ENCODE results near the gene IFT80. TPM values are rescaled to one million over a fixed set of nuclear protein-coding genes. Genes with fewer than 3 reads are reported as not detected.
A peak's percentile ranks its signal among the peaks of the same experiment; 100 is the strongest.

The IFT80 gene
- total RNA-seq, 1 experiment from 2014 or later: 9.1 TPM

DNA sequence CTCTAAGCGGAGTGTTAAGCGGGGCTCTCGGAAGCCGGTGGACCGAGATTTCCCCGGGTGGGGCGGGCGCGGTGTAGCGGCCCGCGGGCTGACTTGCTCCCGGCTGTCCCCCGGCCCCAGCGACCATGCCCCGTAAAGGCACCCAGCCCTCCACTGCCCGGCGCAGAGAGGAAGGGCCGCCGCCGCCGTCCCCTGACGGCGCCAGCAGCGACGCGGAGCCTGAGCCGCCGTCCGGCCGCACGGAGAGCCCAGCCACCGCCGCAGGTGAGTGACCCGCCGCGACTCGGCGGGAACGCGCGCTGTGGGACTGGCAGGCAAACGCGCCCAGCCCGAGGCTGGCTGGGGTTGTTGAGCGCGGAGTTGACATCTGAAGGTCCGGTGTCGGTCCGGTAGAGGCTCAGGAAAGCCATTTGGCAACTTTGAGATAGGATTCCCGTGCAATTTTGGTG, 1.7 kb upstream of the IFT80 start:
- Histone ChIP-seq H3K9ac (ENCODE audit: low read length) (peak overlapping the region; percentile 97), H3K9me3 (ENCODE audit: low read length) (no peaks in the 10 kb centered on the region), H3K27ac (ENCODE audit: low read length) (peak overlapping the region; percentile 93), H4K20me1 (ENCODE audit: low read length) (peaks cover 56% of the 10 kb centered on the region), H3K4me2 (ENCODE audit: low read length) (peak overlapping the region; percentile 95), H3F3A (ENCODE audit: low read length, unreplicated experiment) (no peaks in the 10 kb centered on the region), H3K4me3 (ENCODE audit: low read length) (peak overlapping the region; percentile 92), H3K9me2 (replicated peaks; ENCODE audit: low read length) (no peaks in the 10 kb centered on the region), H3K4me1 (ENCODE audit: insufficient read depth, low read length) (peaks cover 24% of the 10 kb centered on the region), H3K27me3 (ENCODE audit: low read length) (no peaks in the 10 kb centered on the region), H2AFZ (ENCODE audit: low read length) (no peak overlapping the region), H3K36me3 (ENCODE audit: low read depth, low read length) (peaks cover 41% of the 10 kb centered on the region), H3K79me2 (ENCODE audit: low read length) (peaks cover 90% of the 10 kb centered on the region)
- intact Hi-C loops (cut with micrococcal nuclease): no loop called here
- no TSS peak for BruUV-seq (replicated peaks)
- ATAC-seq (no peak), DNase-seq (peak; percentile 18)
- TF ChIP-seq EZH2phosphoT487 (IDR thresholded peaks at IDR 0.05; ENCODE audit: borderline replicate concordance, low read length): no peak
- TF ChIP-seq, protein P1, sequence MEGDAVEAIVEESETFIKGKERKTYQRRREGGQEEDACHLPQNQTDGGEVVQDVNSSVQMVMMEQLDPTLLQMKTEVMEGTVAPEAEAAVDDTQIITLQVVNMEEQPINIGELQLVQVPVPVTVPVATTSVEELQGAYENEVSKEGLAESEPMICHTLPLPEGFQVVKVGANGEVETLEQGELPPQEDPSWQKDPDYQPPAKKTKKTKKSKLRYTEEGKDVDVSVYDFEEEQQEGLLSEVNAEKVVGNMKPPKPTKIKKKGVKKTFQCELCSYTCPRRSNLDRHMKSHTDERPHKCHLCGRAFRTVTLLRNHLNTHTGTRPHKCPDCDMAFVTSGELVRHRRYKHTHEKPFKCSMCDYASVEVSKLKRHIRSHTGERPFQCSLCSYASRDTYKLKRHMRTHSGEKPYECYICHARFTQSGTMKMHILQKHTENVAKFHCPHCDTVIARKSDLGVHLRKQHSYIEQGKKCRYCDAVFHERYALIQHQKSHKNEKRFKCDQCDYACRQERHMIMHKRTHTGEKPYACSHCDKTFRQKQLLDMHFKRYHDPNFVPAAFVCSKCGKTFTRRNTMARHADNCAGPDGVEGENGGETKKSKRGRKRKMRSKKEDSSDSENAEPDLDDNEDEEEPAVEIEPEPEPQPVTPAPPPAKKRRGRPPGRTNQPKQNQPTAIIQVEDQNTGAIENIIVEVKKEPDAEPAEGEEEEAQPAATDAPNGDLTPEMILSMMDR (conservative IDR thresholded peaks at IDR 0.05; ENCODE audit: low read depth, low read length): no peak
- no peak for TF ChIP-seq EZH2 (IDR thresholded peaks at IDR 0.05; ENCODE audit: low read length, unreplicated experiment)
- CTCF ChIA-PET: no interaction called here
- POLR2A ChIA-PET (ENCODE audit: unreplicated experiment): no interaction called here

DNA sequence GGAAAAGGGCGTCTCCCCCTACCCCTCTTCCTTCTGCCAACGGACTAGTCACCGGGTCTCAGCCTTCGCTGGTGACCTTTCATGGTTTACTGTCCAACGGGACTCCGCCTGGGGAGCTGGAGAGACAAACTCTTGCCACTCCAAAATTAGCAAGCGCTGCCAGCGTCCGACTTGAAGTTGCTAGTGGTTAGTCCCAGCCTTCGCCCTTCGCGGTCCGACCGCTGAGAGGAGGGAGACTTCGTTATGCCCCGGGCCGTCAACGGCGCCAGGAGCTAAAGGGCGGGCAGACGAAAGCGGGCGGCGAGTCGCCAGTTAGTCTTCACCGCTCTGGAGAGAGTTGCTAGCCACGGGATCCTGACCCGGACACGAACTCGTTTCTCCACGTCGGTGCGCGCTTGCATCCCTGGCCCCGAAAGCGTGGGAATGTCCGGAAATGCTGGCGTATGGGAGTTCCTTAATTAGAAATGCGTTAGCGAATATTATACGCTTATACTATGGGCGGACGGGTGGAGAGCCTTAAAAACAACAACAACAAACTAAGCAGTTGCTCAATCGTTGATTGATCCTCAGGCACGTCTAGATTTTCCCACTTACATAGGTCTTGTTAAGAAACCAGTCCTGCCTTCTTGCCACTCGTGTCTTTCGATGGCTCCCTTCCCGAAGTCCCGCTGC, 1.1 kb upstream of the IFT80 start:
- TF ChIP-seq EZH2 (IDR thresholded peaks at IDR 0.05; ENCODE audit: low read length, unreplicated experiment) (no peak), EZH2phosphoT487 (IDR thresholded peaks at IDR 0.05; ENCODE audit: borderline replicate concordance, low read length) (no peak)
- TF ChIP-seq, protein P1 (conservative IDR thresholded peaks at IDR 0.05; ENCODE audit: low read depth, low read length): no peak
- ChIA-PET POLR2A (ENCODE audit: unreplicated experiment) (no interaction called here), CTCF (no interaction called here)
- Histone ChIP-seq H3K4me1 (ENCODE audit: insufficient read depth, low read length) (peaks cover 30% of the 10 kb centered on the region), H3K27me3 (ENCODE audit: low read length) (no peaks in the 10 kb centered on the region), H2AFZ (ENCODE audit: low read length) (peak overlapping the region; percentile 93), H3K9ac (ENCODE audit: low read length) (peak overlapping the region; percentile 97), H3F3A (ENCODE audit: low read length, unreplicated experiment) (no peaks in the 10 kb centered on the region), H3K4me3 (ENCODE audit: low read length) (peak overlapping the region; percentile 92), H4K20me1 (ENCODE audit: low read length) (peaks cover 52% of the 10 kb centered on the region), H3K4me2 (ENCODE audit: low read length) (peak overlapping the region; percentile 95), H3K27ac (ENCODE audit: low read length) (peak overlapping the region; percentile 93), H3K79me2 (ENCODE audit: low read length) (peaks cover 84% of the 10 kb centered on the region), H3K9me2 (replicated peaks; ENCODE audit: low read length) (no peaks in the 10 kb centered on the region), H3K9me3 (ENCODE audit: low read length) (no peaks in the 10 kb centered on the region), H3K36me3 (ENCODE audit: low read depth, low read length) (peaks cover 35% of the 10 kb centered on the region)
- TSS peak; percentile 40 for BruUV-seq (replicated peaks)
- ATAC-seq: no peak; the same call in 1 of the 2 replicates
- peak; percentile 21 for DNase-seq
- intact Hi-C loops (cut with micrococcal nuclease): no loop called here

DNA sequence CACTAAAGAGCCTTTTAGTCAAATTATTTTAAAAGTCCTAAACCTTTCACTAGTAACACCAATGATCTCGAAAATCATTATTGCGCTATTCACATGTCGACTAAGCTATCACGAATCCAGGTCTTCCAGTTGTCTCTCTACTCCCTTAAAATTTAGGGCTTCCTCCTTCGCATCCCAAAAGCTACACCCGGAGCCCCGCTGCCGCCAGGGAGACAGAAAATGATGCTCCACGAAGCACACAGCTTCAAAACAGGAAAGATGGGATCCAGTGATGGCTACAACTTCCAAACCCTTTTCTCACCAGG, 253 bp downstream of the IFT80 start:
- H3K36me3 ChIP-seq (ENCODE audit: low read depth, low read length): peaks cover 23% of the 10 kb centered on the region
- intact Hi-C loops (cut with micrococcal nuclease): loop anchor here (1.0 kb wide), 2 partner anchors 16 to 24 kb away; no protein-coding TSS in a partner anchor
- H3K4me2 ChIP-seq (ENCODE audit: low read length): peak overlapping the region; percentile 95
- peak overlapping the region; percentile 93 for H2AFZ ChIP-seq (ENCODE audit: low read length)
- peak overlapping the region; percentile 97 for H3K9ac ChIP-seq (ENCODE audit: low read length)
- H3K9me3 ChIP-seq (ENCODE audit: low read length): no peaks in the 10 kb centered on the region
- peak; percentile 11 for ATAC-seq
- no TSS peak for BruUV-seq (replicated peaks)
- H4K20me1 ChIP-seq (ENCODE audit: low read length): peaks cover 38% of the 10 kb centered on the region
- CTCF ChIA-PET: no interaction called here
- H3K27me3 ChIP-seq (ENCODE audit: low read length): no peaks in the 10 kb centered on the region
- no peaks in the 10 kb centered on the region for H3F3A ChIP-seq (ENCODE audit: low read length, unreplicated experiment)
- H3K9me2 ChIP-seq (replicated peaks; ENCODE audit: low read length): no peaks in the 10 kb centered on the region
- no peak overlapping the region for H3K27ac ChIP-seq (ENCODE audit: low read length)
- TF ChIP-seq, protein P1 (conservative IDR thresholded peaks at IDR 0.05; ENCODE audit: low read depth, low read length): no peak
- no peak for TF ChIP-seq EZH2phosphoT487 (IDR thresholded peaks at IDR 0.05; ENCODE audit: borderline replicate concordance, low read length)
- no peak for TF ChIP-seq EZH2 (IDR thresholded peaks at IDR 0.05; ENCODE audit: low read length, unreplicated experiment)
- POLR2A ChIA-PET (ENCODE audit: unreplicated experiment): no interaction called here
- peaks cover 23% of the 10 kb centered on the region for H3K4me1 ChIP-seq (ENCODE audit: insufficient read depth, low read length)
- peaks cover 70% of the 10 kb centered on the region for H3K79me2 ChIP-seq (ENCODE audit: low read length)
- H3K4me3 ChIP-seq (ENCODE audit: low read length): peak overlapping the region; percentile 92
- DNase-seq: peak; percentile 12

All from PC-3 (cell line).